Stimulated activated CD8-positive, alpha-beta memory T cell treated with anti-CD3 and anti-CD28 coated beads, Interleukin-4, amount 100 ng/mL, for 1 hour (primary cell): ENCODE results near the gene LOXL1.
A peak's percentile ranks its signal among the peaks of the same experiment; 100 is the strongest.

Experiments used
- DNase-seq, 2 donors: peaks; one replicate each; pipeline ENCODE4 v3.0.0-alpha.2; 2020; ENCODE audit warnings: low read depth in 2 of 2, low spot score in 1 of 2

LOXL1 gene

GRCh38 chr15:73926219-73927002 is at the start of gene LOXL1:
TSS of gene LOXL1 (plus strand) at chr15:73926462. CDS start at chr15:73926784, 322 bp downstream.
- DNase-seq: no peak

- DNase-seq: no peak
Measured at GRCh38 chr15:73879426-73879825, 46.8 kb upstream of the LOXL1 start.

- DNase-seq: no peak
Measured at GRCh38 chr15:73881579-73882320, 44.5 kb upstream of the LOXL1 start.

- DNase-seq: no peak
Measured at GRCh38 chr15:73882761-73883419, 43.4 kb upstream of the LOXL1 start.

- no peak for DNase-seq
Measured at GRCh38 chr15:73884159-73884558, 42.1 kb upstream of the LOXL1 start.

GRCh38 chr15:73885954-73886700 is 40.1 kb upstream of the LOXL1 start:
- no peak for DNase-seq

- no peak for DNase-seq
Measured at GRCh38 chr15:73886717-73887345, 39.4 kb upstream of the LOXL1 start.

GRCh38 chr15:73887481-73887880 is 38.8 kb upstream of the LOXL1 start:
- DNase-seq: no peak

- no peak for DNase-seq
Measured at GRCh38 chr15:73888224-73889041, 37.8 kb upstream of the LOXL1 start.

- DNase-seq: no peak
Measured at GRCh38 chr15:73889053-73889761, 37.1 kb upstream of the LOXL1 start.

GRCh38 chr15:73889762-73890124 is 36.5 kb upstream of the LOXL1 start:
- no peak for DNase-seq

- no peak for DNase-seq
Measured at GRCh38 chr15:73891328-73892315, 34.6 kb upstream of the LOXL1 start.

- no peak for DNase-seq
Measured at GRCh38 chr15:73892446-73893226, 33.6 kb upstream of the LOXL1 start.

- DNase-seq: no peak
Measured at GRCh38 chr15:73894133-73894814, 32.0 kb upstream of the LOXL1 start.

- DNase-seq: peak in 1 of 2 donors; percentile 10
Measured at GRCh38 chr15:73897441-73898261, 28.6 kb upstream of the LOXL1 start.
